ENCODE results near the gene NECTIN1.

The NECTIN1 gene

DNA sequence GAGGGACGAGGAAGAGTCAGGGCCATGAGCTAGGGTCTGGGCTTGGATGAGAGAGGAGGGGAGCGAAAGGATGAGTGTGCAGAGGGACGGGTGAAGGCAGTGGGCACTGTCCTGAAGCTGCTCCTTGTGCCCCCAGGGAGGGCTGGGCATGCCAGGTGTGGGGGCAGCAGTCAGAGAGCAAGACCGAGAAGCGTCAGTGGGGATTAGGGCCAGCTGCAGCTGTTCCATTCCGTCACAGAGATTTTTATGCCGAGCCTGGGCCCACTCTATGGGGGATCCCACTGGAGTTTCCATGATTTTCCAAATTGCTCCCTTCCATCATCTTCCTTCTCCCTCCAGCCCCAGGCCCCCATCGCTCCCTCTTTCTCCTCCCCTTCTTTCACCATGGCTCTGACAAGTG, 93.2 kb downstream of the NECTIN1 start:
- Histone ChIP-seq H3K27me3 (ENCODE audit: control insufficient read depth, low read length) (no peaks in the 10 kb centered on the region), H3K9me2 (replicated peaks; ENCODE audit: control insufficient read depth, low read length) (no peaks in the 10 kb centered on the region), H3K9me3 (ENCODE audit: control insufficient read depth, insufficient read depth, low read length) (no peaks in the 10 kb centered on the region), H3K4me1 (ENCODE audit: control insufficient read depth, low read length) (no peaks in the 10 kb centered on the region), H3K27ac (ENCODE audit: low read depth, low read length) (no peak overlapping the region), H3F3A (ENCODE audit: control insufficient read depth, insufficient read depth) (no peaks in the 10 kb centered on the region), H3K4me2 (ENCODE audit: low read length) (no peak overlapping the region), H3K36me3 (ENCODE audit: control insufficient read depth, low read length) (no peaks in the 10 kb centered on the region), H3K4me3 (ENCODE audit: low read length) (no peak overlapping the region), H4K20me1 (ENCODE audit: control insufficient read depth, insufficient read depth, low read depth, low read length) (no peaks in the 10 kb centered on the region), H3K79me2 (ENCODE audit: control insufficient read depth, low read length) (no peaks in the 10 kb centered on the region)
- TF ChIP-seq, protein P1, sequence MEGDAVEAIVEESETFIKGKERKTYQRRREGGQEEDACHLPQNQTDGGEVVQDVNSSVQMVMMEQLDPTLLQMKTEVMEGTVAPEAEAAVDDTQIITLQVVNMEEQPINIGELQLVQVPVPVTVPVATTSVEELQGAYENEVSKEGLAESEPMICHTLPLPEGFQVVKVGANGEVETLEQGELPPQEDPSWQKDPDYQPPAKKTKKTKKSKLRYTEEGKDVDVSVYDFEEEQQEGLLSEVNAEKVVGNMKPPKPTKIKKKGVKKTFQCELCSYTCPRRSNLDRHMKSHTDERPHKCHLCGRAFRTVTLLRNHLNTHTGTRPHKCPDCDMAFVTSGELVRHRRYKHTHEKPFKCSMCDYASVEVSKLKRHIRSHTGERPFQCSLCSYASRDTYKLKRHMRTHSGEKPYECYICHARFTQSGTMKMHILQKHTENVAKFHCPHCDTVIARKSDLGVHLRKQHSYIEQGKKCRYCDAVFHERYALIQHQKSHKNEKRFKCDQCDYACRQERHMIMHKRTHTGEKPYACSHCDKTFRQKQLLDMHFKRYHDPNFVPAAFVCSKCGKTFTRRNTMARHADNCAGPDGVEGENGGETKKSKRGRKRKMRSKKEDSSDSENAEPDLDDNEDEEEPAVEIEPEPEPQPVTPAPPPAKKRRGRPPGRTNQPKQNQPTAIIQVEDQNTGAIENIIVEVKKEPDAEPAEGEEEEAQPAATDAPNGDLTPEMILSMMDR (IDR thresholded peaks at IDR 0.05; ENCODE audit: low read depth, low read length, poor library complexity, severe bottlenecking): no peak
- TF ChIP-seq EZH2phosphoT487 (IDR thresholded peaks at IDR 0.05; ENCODE audit: borderline replicate concordance, low read length): no peak

DNA sequence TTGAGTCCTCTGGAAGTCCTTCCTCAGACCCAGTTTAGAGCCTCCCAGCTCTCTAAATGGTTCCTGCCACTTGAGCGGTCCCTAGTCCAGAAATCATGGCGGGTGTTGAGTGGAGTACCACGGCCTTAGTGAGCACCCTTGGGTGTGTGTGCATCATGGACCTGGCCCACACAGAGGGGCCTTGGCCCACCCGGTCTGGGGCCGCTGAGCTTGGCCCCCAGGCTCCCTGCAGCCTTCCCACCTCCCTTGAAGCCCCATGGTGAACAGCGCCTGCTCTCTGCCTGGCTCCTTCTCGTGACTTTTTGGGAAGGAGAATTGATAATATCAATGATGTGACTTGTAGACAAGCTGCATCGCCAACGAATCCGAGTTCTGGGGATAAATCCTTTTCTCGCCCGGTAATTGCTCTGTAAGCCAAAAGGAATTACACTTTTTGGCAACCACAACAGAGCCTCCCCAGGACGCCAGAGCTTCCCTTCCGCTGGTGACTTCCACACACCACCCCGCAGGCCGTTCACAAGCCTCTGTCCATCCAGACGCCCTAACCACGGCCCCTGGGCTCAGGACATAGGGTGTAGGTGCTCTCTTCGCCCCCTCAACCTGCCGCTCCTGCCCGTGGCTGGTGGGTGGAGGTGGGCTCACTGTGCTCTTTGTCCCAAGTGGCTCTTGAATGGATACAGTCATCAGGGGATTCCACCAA, 93.8 kb downstream of the NECTIN1 start:
- Histone ChIP-seq H3K27me3 (ENCODE audit: control insufficient read depth, low read length) (no peaks in the 10 kb centered on the region), H3K4me2 (ENCODE audit: low read length) (no peak overlapping the region), H3K9me2 (replicated peaks; ENCODE audit: control insufficient read depth, low read length) (no peaks in the 10 kb centered on the region), H3K27ac (ENCODE audit: low read depth, low read length) (no peak overlapping the region), H3K79me2 (ENCODE audit: control insufficient read depth, low read length) (no peaks in the 10 kb centered on the region), H3K4me3 (ENCODE audit: low read length) (no peak overlapping the region), H3K4me1 (ENCODE audit: control insufficient read depth, low read length) (no peaks in the 10 kb centered on the region), H3K36me3 (ENCODE audit: control insufficient read depth, low read length) (no peaks in the 10 kb centered on the region), H3K9me3 (ENCODE audit: control insufficient read depth, insufficient read depth, low read length) (no peaks in the 10 kb centered on the region), H4K20me1 (ENCODE audit: control insufficient read depth, insufficient read depth, low read depth, low read length) (no peaks in the 10 kb centered on the region), H3F3A (ENCODE audit: control insufficient read depth, insufficient read depth) (no peaks in the 10 kb centered on the region)
- no peak for TF ChIP-seq EZH2phosphoT487 (IDR thresholded peaks at IDR 0.05; ENCODE audit: borderline replicate concordance, low read length)
- TF ChIP-seq, protein P1 (IDR thresholded peaks at IDR 0.05; ENCODE audit: low read depth, low read length, poor library complexity, severe bottlenecking): no peak

DNA sequence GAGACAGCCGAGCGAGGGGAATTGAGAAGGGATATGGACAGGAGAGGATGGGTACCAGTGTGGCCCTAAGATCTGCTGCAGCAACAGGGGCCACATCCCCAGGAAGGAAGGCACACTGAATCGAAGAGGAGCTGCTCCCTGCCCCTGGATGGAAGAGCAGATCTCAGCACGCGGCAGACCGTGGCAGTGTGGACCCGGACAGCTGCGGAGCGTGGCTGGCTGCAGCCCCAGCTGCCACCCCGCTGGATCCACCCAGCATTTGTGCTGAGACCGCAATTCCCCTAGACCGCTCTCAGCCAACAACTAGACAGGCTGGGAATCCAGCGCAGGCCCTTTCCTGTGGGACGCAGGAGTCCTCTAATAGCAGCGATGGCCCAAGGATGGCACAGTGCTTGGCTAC, 94.7 kb downstream of the NECTIN1 start:
- Histone ChIP-seq H3K4me1 (ENCODE audit: control insufficient read depth, low read length) (no peaks in the 10 kb centered on the region), H4K20me1 (ENCODE audit: control insufficient read depth, insufficient read depth, low read depth, low read length) (no peaks in the 10 kb centered on the region), H3K4me3 (ENCODE audit: low read length) (no peak overlapping the region), H3K79me2 (ENCODE audit: control insufficient read depth, low read length) (no peaks in the 10 kb centered on the region), H3K9me2 (replicated peaks; ENCODE audit: control insufficient read depth, low read length) (no peaks in the 10 kb centered on the region), H3K27ac (ENCODE audit: low read depth, low read length) (no peak overlapping the region), H3F3A (ENCODE audit: control insufficient read depth, insufficient read depth) (no peaks in the 10 kb centered on the region), H3K9me3 (ENCODE audit: control insufficient read depth, insufficient read depth, low read length) (no peaks in the 10 kb centered on the region), H3K27me3 (ENCODE audit: control insufficient read depth, low read length) (no peaks in the 10 kb centered on the region), H3K36me3 (ENCODE audit: control insufficient read depth, low read length) (no peaks in the 10 kb centered on the region), H3K4me2 (ENCODE audit: low read length) (no peak overlapping the region)
- TF ChIP-seq, protein P1 (IDR thresholded peaks at IDR 0.05; ENCODE audit: low read depth, low read length, poor library complexity, severe bottlenecking): no peak
- no peak for TF ChIP-seq EZH2phosphoT487 (IDR thresholded peaks at IDR 0.05; ENCODE audit: borderline replicate concordance, low read length)

Data from DOHH2 (cell line).